WERI-Rb-1 (cell line): ENCODE measurements around the gene ITGA8.

ENCODE experiments used
- DNase-seq: peaks from one replicate; pipeline ENCODE4 v3.0.0-alpha.2; 2020
- H3K27ac ChIP-seq: fragments of 250-450 bp; sonication (Bioruptor Pico); 2 replicates; pipeline ENCODE4 v1.5.1; 2020; ENCODE audit warnings: mild to moderate bottlenecking, moderate library complexity
- H3K27me3 ChIP-seq: fragments of 250-450 bp; sonication (Bioruptor Pico); 2 replicates; pipeline ENCODE4 v1.5.1; 2021; ENCODE audit warnings: mild to moderate bottlenecking, low read depth, moderate library complexity; ENCODE audit not compliant: insufficient read depth, severe bottlenecking
- H3K36me3 ChIP-seq: fragments of 250-450 bp; sonication (Bioruptor Pico); 2 replicates; pipeline ENCODE4 v1.5.1; 2020; ENCODE audit warnings: mild to moderate bottlenecking, moderate library complexity
- H3K4me3 ChIP-seq: 2 replicates; pipeline ENCODE4 v1.5.1; 2011; ENCODE audit warnings: low read depth, mild to moderate bottlenecking, control low read depth, low read length
- H3K9me3 ChIP-seq: fragments of 250-450 bp; sonication (Bioruptor Pico); 2 replicates; pipeline ENCODE4 v1.5.1; 2021; ENCODE audit warnings: mild to moderate bottlenecking, moderate library complexity; ENCODE audit not compliant: severe bottlenecking
- CTCF ChIP-seq: IDR thresholded peaks from 2 replicates; pipeline ENCODE4 v1.5.1; 2011; ENCODE audit warnings: low read depth, mild to moderate bottlenecking, control low read depth, inconsistent platforms, low read length

ITGA8 gene

GRCh38 chr10:15729890-15730289 lies 10.2 kb upstream of the ITGA8 start:
- H3K4me3 ChIP-seq = no peak overlapping the region
- no peak for DNase-seq
- H3K9me3 ChIP-seq = no peaks in the 10 kb centered on the region
- H3K27me3 ChIP-seq = no peaks in the 10 kb centered on the region
- no peak overlapping the region for H3K27ac ChIP-seq
- no peak for TF ChIP-seq CTCF
- no peaks in the 10 kb centered on the region for H3K36me3 ChIP-seq

GRCh38 chr10:15726042-15726441 lies 6.3 kb upstream of the ITGA8 start:
- H3K36me3 ChIP-seq = no peaks in the 10 kb centered on the region
- no peaks in the 10 kb centered on the region for H3K27me3 ChIP-seq
- H3K4me3 ChIP-seq = no peak overlapping the region
- H3K9me3 ChIP-seq = no peaks in the 10 kb centered on the region
- no peak overlapping the region for H3K27ac ChIP-seq
- TF ChIP-seq CTCF = no peak
- no peak for DNase-seq

- Histone ChIP-seq H3K27me3 (no peaks in the 10 kb centered on the region), H3K9me3 (no peaks in the 10 kb centered on the region), H3K36me3 (no peaks in the 10 kb centered on the region), H3K27ac (no peak overlapping the region), H3K4me3 (no peak overlapping the region)
- TF ChIP-seq CTCF = peak; percentile 42
- peak; percentile 18 for DNase-seq
These were observed 5.9 kb upstream of the ITGA8 start for GRCh38 chr10:15725603-15726002.

GRCh38 chr10:15724683-15725082 lies 5.0 kb upstream of the ITGA8 start:
- Histone ChIP-seq H3K9me3 (no peaks in the 10 kb centered on the region), H3K4me3 (no peak overlapping the region), H3K36me3 (no peaks in the 10 kb centered on the region), H3K27ac (no peak overlapping the region), H3K27me3 (no peaks in the 10 kb centered on the region)
- no peak for TF ChIP-seq CTCF
- no peak for DNase-seq

- no peaks in the 10 kb centered on the region for H3K27me3 ChIP-seq
- no peaks in the 10 kb centered on the region for H3K36me3 ChIP-seq
- no peak overlapping the region for H3K27ac ChIP-seq
- no peak for DNase-seq
- TF ChIP-seq CTCF = no peak
- no peaks in the 10 kb centered on the region for H3K9me3 ChIP-seq
- H3K4me3 ChIP-seq = no peak overlapping the region
These were observed 4.1 kb upstream of the ITGA8 start for GRCh38 chr10:15723803-15724202.

GRCh38 chr10:15720635-15721287 lies 1.0 kb upstream of the ITGA8 start:
- DNase-seq = peak; percentile 35
- peak overlapping the region; percentile 36; the same call in 1 of the 2 replicates for H3K27ac ChIP-seq
- peak overlapping the region; percentile 19 for H3K4me3 ChIP-seq

More at GRCh38 chr10:15720635-15721287, 1.0 kb upstream of the ITGA8 start:
- Histone ChIP-seq H3K27me3 (no peaks in the 10 kb centered on the region), H3K9me3 (no peaks in the 10 kb centered on the region), H3K36me3 (no peaks in the 10 kb centered on the region)
- no peak for TF ChIP-seq CTCF
